NCI-H345 (cell line): ENCODE data around the gene FAM131A.

ENCODE experiments used
- DNase-seq: peaks from one replicate; lab custom pipeline; 2025; lab: John Stamatoyannopoulos, UW

The FAM131A gene

DNA sequence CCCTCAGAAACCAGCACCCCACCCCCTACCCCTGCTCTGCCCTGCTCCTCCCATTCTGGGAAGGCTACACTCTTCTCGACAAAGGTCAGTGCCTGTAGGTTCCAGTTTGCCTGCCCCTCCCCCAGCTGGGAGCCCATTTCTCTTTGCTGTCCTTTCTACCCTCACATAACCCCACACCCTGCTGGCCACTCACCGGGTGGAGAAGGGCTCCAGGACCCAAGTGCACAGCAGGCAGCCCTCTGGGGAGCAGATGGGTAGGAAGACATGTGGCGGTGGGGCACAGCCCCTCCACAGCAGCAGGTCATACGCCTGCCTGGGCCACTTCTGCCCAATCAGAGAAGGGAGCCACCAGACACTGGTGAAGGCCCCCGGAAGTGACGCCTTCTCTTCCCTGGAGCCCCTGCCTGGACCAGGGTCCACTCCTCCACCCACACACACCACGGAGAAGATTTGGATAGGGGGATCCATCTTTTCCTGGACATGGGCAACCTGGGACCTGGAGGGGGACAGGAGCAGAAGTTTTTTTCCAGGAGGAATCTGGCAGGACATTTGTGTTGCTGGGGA, 40.6 kb downstream of the FAM131A start, which contains the start of gene THPO:
TSS of gene THPO (minus strand) at position 326 of the 564 bp plus-strand sequence. CDS start 1,948 bp downstream, outside the sequence.
- DNase-seq: no peak

DNA sequence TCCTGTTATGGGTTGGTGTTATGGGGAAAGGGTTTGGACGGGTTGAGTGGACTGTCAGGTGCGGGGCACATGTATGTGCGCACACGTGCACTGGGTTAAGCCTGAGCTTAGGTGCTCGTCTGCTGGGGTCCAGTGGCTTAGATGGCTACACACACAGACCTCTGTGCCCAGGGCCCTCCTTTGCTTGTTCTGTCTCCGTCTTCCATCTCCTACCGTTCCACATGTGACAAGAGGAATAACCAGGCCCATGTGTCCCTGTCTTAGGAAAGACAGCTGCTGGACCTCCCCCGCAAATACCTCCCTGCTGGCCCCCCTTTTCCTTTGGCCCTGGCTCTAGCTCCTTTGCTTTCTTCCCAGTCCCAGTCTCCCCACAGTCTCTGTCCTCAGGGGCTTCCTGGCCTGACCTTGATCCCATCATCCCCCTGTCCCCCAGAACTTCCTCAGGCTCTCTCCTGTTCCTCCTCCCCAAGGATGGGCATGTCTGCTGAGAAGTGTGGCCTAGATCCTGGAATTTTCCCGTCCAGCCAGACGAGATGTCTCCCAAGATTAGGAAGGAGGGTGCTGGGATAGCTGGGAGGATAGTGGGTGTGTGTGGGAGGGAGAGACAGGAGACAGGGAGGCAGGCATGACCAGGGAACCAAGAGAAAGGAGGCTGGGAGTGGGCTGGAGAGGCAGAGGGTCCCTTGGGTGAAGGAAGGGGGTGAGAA, 41.4 kb downstream of the FAM131A start:
- DNase-seq: no peak

- DNase-seq: no peak
These were observed 42.2 kb downstream of the FAM131A start, which contains the start of gene CHRD for GRCh38 chr3:184379358-184380184. Gene CHRD (plus strand): TSS chr3:184380054. CDS start chr3:184380319, 265 bp downstream.

GRCh38 chr3:184380185-184380626, 42.8 kb downstream of the FAM131A start:
- DNase-seq: peak; percentile 51

GRCh38 chr3:184380627-184381260, 43.3 kb downstream of the FAM131A start:
- DNase-seq: no peak

- no peak for DNase-seq
These were observed 44.1 kb downstream of the FAM131A start for GRCh38 chr3:184381261-184382224.

DNA sequence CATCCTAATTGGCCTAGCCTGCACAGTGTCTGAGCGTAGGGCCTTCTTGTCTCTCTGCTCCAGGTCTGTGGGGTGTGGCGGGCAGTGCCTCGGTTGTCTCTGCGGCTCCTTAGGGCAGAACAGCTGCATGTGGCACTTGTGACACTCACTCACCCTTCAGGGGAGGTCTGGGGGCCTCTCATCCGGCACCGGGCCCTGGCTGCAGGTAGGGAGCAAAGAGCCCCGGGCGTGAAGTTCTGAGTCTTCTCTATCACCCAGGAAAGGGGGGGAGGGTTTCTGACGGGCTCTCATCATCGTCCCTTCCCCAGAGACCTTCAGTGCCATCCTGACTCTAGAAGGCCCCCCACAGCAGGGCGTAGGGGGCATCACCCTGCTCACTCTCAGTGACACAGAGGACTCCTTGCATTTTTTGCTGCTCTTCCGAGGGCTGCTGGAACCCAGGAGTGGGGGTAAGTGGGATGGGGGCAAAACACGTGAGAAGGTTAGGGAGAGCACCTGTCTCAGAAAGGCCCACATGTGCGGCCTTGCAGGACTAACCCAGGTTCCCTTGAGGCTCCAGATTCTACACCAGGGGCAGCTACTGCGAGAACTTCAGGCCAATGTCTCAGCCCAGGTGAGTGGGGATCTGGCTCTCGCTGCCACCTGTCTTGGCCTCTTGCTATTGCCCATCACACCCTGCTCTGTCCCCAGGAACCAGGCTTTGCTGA, 45.1 kb downstream of the FAM131A start:
- DNase-seq: no peak

DNA sequence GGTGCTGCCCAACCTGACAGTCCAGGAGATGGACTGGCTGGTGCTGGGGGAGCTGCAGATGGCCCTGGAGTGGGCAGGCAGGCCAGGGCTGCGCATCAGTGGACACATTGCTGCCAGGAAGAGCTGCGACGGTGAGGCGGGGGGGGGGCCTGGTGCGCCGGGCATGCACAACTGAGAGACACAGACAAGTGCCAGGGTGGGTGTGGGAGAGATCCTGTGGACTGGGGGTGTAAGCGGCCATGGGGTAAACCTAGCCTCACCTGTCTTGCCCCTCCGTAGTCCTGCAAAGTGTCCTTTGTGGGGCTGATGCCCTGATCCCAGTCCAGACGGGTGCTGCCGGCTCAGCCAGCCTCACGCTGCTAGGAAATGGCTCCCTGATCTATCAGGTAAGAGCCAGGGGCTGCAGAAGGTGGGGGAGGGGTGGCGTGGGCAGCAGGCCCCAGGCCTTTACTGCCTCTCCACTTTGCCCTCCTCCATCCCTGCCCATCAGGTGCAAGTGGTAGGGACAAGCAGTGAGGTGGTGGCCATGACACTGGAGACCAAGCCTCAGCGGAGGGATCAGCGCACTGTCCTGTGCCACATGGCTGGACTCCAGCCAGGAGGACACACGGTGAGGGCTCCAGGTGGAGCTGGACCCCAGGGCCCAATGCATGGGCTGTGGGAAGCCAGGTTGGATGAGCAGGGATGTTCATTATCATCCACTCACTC, 45.8 kb downstream of the FAM131A start:
- DNase-seq: no peak

- DNase-seq: no peak
These were observed 46.9 kb downstream of the FAM131A start for GRCh38 chr3:184384342-184384741.

- no peak for DNase-seq
These were observed 47.5 kb downstream of the FAM131A start for GRCh38 chr3:184384856-184385422.

DNA sequence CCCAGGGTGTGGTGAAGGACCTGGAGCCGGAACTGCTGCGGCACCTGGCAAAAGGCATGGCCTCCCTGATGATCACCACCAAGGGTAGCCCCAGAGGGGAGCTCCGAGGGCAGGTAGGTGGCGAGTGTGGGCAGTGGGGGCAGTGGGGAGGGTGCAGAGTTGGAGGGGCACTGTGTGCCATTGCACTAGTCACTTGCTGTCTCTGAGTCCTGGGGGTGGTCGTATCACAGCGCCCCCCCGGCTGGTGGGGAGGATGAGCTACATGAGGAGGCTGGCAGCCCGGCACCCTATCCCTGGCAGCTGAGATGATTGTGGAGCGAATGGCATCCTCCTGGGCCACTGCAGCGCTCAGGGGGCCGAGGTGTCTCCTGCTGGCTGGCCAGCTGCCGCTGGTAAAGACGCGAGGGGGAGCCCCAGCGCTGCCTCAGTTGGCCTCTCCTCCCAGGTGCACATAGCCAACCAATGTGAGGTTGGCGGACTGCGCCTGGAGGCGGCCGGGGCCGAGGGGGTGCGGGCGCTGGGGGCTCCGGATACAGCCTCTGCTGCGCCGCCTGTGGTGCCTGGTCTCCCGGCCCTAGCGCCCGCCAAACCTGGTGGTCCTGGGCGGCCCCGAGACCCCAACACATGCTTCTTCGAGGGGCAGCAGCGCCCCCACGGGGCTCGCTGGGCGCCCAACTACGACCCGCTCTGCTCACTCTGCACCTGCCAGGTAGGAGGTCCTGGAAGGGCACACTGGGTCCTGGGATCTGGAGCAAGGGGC, 48.8 kb downstream of the FAM131A start:
- DNase-seq: no peak

DNA sequence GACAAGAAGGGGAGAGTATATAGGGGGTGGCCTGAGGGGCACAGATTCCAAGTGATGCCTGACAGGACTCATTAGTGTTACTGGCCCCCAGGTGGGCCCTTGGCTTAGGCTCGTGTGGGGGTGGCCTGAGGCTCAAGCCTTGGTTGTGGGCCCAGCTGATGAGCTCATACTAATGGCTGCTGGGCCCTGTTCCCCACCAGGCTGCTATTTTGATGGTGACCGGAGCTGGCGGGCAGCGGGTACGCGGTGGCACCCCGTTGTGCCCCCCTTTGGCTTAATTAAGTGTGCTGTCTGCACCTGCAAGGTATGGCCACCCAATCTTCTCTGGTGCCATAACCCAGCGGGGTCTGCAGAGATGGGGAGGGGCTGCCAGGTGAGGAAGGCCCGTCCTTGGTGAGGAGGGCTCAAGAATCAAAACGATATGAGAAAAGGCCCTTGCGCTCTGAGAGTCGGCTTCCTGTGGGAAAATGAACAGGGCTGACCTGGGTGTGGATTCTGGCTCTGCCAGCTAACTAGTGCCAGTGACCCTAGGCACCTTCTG, 49.8 kb downstream of the FAM131A start:
- no peak for DNase-seq

DNA sequence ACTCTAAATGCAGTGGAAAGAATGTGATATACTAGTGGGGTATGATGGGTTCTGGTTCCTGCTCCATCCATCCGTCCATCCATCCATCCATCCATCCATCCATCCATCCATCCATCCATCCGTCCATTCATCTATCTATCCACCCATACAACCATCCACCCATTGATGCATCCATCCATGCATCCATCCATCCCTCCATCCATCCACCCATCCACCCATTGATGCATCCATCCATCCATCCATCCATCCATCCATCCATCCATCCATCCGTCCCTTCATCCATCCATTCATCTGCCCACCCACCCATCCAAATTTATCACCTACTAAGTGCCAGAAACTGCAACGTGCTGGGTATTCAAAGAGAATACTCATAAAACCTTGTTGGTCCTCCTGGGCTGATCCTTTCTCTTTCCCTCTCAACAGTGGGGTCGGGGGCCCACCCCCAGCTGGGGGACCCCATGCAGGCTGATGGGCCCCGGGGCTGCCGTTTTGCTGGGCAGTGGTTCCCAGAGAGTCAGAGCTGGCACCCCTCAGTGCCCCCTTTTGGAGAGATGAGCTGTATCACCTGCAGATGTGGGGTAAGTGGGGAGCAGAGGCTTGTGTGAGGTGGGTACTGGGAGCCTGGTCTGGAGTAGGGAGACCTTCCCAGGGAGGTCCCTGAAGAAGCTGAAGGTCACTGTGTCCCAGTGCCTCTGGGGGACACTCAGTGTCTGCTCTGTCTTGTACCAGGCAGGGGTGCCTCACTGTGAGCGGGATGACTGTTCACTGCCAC, 51.0 kb downstream of the FAM131A start:
- DNase-seq: no peak

DNA sequence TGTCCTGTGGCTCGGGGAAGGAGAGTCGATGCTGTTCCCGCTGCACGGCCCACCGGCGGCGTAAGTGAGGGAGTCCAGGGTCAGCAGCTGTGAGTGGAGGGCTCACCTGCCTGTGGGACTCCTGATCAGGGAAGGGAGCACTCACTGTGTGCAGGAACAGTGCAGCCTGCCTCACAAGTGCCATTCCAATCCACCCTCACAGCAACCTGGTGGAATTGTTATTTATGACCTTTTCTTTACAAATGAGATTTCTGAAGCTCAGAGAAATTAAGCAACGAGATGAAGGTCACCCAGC, 51.5 kb downstream of the FAM131A start:
- DNase-seq: no peak

DNA sequence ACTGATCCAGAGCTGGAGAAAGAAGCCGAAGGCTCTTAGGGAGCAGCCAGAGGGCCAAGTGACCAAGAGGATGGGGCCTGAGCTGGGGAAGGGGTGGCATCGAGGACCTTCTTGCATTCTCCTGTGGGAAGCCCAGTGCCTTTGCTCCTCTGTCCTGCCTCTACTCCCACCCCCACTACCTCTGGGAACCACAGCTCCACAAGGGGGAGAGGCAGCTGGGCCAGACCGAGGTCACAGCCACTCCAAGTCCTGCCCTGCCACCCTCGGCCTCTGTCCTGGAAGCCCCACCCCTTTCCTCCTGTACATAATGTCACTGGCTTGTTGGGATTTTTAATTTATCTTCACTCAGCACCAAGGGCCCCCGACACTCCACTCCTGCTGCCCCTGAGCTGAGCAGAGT, 52.0 kb downstream of the FAM131A start:
- DNase-seq: no peak

GRCh38 chr3:184389935-184390528, 52.6 kb downstream of the FAM131A start:
- DNase-seq: no peak

DNA sequence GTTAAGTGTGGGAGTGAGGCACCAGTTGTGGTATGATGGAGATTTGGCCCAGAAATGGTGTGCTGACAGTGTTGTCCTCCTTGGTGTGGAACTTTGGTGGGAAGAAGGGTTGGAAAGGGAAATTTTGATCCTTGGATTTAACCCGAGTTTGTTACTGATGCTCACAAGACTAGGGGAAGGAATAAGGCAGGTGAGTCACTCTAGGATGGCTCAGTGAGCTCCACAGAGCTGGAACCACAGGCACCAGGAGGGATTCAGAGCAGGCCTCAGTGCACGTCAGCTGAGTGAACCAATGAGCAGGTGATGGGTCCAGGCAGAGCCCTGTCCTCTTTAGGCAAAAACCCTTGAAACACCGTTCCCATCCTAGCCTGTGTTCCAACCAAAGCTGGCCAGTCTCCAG, 53.9 kb downstream of the FAM131A start:
- DNase-seq: no peak

DNA sequence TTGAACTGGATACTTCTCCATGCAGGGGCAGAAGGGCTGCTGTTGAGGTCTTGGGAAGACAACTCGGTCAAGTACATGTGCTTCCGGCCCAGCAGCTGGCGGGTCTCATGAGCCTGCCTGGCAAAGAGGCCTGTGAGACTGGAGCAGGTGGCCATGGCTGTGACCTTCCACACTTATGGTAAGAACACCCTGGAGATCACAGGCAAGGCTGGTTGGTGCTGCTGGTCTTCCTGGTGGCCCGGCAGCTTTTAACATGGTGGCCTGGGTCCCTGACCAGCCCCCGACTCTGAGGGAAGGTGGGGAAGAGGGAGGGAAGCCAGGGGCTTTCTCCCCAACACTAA, 57.9 kb downstream of the FAM131A start:
- DNase-seq: no peak
